ENCODE results near the gene URGCP.

The URGCP gene

GRCh38 chr7:43906331-43907010 is at the start of gene URGCP:
Gene URGCP (minus strand): TSS chr7:43906596. CDS start chr7:43906575, 21 bp downstream.
- no peak for DNase-seq

- DNase-seq, result no peak
Measured at GRCh38 chr7:43956027-43956426, 49.6 kb upstream of the URGCP start.

- peak; percentile 6 for DNase-seq
Measured at GRCh38 chr7:43954524-43955228, 48.3 kb upstream of the URGCP start.

- DNase-seq, result no peak
Measured at GRCh38 chr7:43953071-43953470, 46.7 kb upstream of the URGCP start.

- DNase-seq, result no peak
Measured at GRCh38 chr7:43952028-43952427, 45.6 kb upstream of the URGCP start.

GRCh38 chr7:43944286-43944685 is 37.9 kb upstream of the URGCP start:
- DNase-seq, result no peak

- DNase-seq, result no peak
Measured at GRCh38 chr7:43943417-43944187, 37.2 kb upstream of the URGCP start.

- no peak for DNase-seq
Measured at GRCh38 chr7:43942997-43943396, 36.6 kb upstream of the URGCP start.

- DNase-seq, result no peak
Measured at GRCh38 chr7:43942250-43942649, 35.9 kb upstream of the URGCP start.

GRCh38 chr7:43938892-43939482 is 32.6 kb upstream of the URGCP start:
- DNase-seq, result no peak

GRCh38 chr7:43937444-43937843 is 31.0 kb upstream of the URGCP start:
- DNase-seq, result no peak

GRCh38 chr7:43933902-43934560 is 27.6 kb upstream of the URGCP start:
- DNase-seq, result no peak

- DNase-seq, result no peak
Measured at GRCh38 chr7:43931346-43931745, 24.9 kb upstream of the URGCP start.

- DNase-seq, result no peak
Measured at GRCh38 chr7:43929529-43930457, 23.4 kb upstream of the URGCP start.

- DNase-seq, result no peak
Measured at GRCh38 chr7:43927810-43928209, 21.4 kb upstream of the URGCP start.

- DNase-seq, result peak; percentile 52
Measured at GRCh38 chr7:43926798-43927123, 20.4 kb upstream of the URGCP start.

GRCh38 chr7:43925984-43926797 is 19.8 kb upstream of the URGCP start, which contains the start of gene UBE2D4:
Gene UBE2D4 (plus strand): TSS chr7:43926436. CDS start chr7:43926533, 97 bp downstream.
- peak; percentile 82 for DNase-seq

- no peak for DNase-seq
Measured at GRCh38 chr7:43922726-43923125, 16.3 kb upstream of the URGCP start.

- no peak for DNase-seq
Measured at GRCh38 chr7:43921423-43921822, 15.0 kb upstream of the URGCP start.

GRCh38 chr7:43915907-43916306 is 9.5 kb upstream of the URGCP start:
- no peak for DNase-seq

GRCh38 chr7:43914795-43915194 is 8.4 kb upstream of the URGCP start:
- DNase-seq, result no peak
